ENCODE data around the gene CRIM1.

DNA sequence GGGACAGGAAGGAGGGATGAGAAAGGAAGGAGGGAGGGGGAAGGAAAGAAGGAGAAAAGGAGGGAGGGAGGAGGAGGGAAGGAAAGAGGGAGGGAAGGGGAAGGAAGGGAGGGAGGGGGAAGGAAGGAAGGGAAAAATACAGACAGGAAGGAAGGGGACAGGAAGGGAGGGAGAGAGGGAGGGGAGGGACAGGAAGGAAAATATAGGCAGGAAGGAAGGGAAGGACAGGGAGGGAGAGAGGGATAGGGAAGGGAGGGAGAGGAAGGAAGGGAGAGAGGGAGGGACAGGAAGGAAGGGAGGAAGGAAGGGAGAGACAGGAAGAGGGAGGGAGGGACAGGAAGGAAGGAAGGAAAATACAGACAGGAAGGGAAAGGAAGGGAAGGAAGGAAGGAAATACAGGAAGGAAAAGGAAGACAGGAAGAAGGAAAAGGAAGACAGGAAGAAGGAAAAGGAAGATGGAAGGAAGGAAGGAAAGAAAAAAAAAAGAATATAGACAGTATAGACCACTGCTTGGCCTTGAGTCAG, 178.8 kb downstream of the CRIM1 start:
- TF ChIP-seq, protein P1, sequence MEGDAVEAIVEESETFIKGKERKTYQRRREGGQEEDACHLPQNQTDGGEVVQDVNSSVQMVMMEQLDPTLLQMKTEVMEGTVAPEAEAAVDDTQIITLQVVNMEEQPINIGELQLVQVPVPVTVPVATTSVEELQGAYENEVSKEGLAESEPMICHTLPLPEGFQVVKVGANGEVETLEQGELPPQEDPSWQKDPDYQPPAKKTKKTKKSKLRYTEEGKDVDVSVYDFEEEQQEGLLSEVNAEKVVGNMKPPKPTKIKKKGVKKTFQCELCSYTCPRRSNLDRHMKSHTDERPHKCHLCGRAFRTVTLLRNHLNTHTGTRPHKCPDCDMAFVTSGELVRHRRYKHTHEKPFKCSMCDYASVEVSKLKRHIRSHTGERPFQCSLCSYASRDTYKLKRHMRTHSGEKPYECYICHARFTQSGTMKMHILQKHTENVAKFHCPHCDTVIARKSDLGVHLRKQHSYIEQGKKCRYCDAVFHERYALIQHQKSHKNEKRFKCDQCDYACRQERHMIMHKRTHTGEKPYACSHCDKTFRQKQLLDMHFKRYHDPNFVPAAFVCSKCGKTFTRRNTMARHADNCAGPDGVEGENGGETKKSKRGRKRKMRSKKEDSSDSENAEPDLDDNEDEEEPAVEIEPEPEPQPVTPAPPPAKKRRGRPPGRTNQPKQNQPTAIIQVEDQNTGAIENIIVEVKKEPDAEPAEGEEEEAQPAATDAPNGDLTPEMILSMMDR (IDR thresholded peaks at IDR 0.05): no peak
- no peak for TF ChIP-seq POLR2A (IDR thresholded peaks at IDR 0.05)
